PFSK-1 (cell line): ENCODE measurements around the gene HIVEP1.

ENCODE experiments used
- FOXP2 ChIP-seq: optimal IDR thresholded peaks from 2 replicates; pipeline ENCODE3; 2011; ENCODE audit warnings: borderline replicate concordance, control low read depth, inconsistent platforms; ENCODE audit not compliant: insufficient read depth; ENCODE audit errors: extremely low read length, extremely low read depth
- POLR2AphosphoS5 ChIP-seq: IDR thresholded peaks from 2 replicates; pipeline ENCODE4 v1.6.1; 2012; ENCODE audit warnings: low read depth, mild to moderate bottlenecking, control low read depth, low read length, moderate library complexity
- REST ChIP-seq, 2 experiments: IDR thresholded peaks; 2 replicates each; pipeline versions ENCODE4 v1.6.1 to v1.8.0; 2011 to 2012; ENCODE audit warnings: low read depth in 2 of 2, low read length in 2 of 2, control low read depth in 1 of 2, inconsistent platforms in 1 of 2, mild to moderate bottlenecking in 1 of 2, moderate library complexity in 1 of 2; ENCODE audit not compliant: insufficient read depth in 1 of 2
- SIN3A ChIP-seq: IDR thresholded peaks from 2 replicates; pipeline ENCODE4 v1.6.1; 2012; ENCODE audit warnings: mild to moderate bottlenecking, low read length, moderate library complexity, borderline replicate concordance; ENCODE audit not compliant: insufficient read depth
- TAF1 ChIP-seq: IDR thresholded peaks from 2 replicates; pipeline ENCODE4 v1.6.1; 2012; ENCODE audit warnings: low read length, control low read depth, borderline replicate concordance; ENCODE audit not compliant: insufficient read depth

Gene HIVEP1

DNA sequence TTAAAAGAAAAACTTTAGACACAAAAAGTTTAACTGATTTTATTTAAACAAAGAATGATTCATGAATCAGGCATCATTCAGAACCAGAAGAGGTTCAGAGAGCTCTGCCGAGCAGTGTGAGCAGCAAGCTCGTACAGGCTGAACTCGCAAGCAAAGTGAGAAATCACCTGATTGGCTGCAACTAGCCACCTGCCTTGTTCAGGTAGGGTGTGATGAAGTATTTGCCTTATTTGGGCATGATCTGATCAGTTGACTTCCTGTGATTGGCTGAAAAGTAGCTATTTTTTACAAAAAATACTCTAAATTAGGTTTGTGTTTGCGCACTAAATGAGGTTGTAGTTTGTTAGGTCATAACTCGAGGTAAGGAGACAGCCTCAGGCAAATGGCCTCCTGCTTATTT, 80.7 kb downstream of the HIVEP1 start:
- TF ChIP-seq POLR2AphosphoS5: no peak
- TF ChIP-seq REST (IDR thresholded peaks at IDR 0.05; ENCODE audit: insufficient read depth in 1 of 2, low read depth in 2 of 2, low read length in 2 of 2): no peak
- no peak for TF ChIP-seq SIN3A
- TF ChIP-seq FOXP2: no peak
- no peak for TF ChIP-seq TAF1

DNA sequence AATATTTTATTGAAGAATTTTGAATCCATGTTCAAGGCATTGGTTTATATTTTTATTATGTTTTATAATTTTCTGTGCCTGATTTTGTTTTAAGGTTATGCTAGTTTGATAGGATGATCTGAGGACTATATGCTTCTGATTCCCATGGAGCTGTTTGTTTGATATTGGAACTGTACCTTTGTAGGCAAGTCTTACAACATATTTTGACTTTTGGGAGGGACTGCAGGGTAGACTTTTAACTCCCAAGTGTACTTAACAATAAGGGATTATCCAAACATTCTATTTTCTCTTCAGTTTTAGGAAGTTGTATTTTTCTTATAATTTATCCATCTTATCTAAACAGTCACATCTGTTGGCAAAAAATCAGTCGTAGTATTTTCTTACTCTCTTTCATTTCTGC, 82.6 kb downstream of the HIVEP1 start:
- TF ChIP-seq REST (IDR thresholded peaks at IDR 0.05; ENCODE audit: insufficient read depth in 1 of 2, low read depth in 2 of 2, low read length in 2 of 2): no peak
- no peak for TF ChIP-seq SIN3A
- no peak for TF ChIP-seq FOXP2
- TF ChIP-seq TAF1: no peak
- no peak for TF ChIP-seq POLR2AphosphoS5

DNA sequence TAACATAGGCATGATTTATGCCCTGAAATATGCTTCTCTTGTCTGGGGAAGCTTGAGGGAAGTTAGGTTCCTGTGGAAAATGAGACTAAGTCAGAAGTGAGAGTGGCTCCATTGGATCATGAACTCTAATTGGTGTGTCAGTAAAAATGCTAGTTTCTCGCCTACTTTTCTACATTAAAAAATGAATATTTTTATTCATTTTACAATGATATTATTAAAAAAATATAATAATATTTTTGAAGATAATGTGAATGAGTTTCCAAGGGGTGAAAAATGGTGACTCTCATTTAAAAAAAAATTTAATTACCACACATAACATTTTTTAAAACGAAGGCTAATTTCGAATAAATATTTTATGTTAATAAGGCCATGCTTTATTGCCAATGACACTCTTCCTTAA, 84.2 kb downstream of the HIVEP1 start:
- TF ChIP-seq POLR2AphosphoS5 (no peak), REST (IDR thresholded peaks at IDR 0.05; ENCODE audit: insufficient read depth in 1 of 2, low read depth in 2 of 2, low read length in 2 of 2) (no peak), TAF1 (no peak), SIN3A (no peak), FOXP2 (no peak)

DNA sequence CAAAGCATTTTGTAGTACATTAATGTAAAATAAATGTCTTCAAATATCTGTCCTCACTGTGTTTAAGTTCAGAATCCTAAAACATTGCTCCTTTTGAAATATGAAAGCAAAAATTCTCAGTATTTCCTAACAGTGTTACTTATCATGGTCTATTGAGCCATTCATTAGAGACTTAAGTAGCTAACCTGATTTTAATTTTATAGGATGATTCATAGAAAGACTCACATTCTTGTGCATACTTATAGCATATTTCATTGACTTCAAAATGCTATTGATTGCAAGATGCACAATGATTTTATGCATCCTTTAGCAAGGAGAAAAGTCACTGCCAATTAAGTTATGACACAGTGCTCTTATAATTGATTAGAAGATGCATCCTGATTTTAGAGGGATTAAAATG, 85.7 kb downstream of the HIVEP1 start:
- TF ChIP-seq SIN3A: no peak

DNA sequence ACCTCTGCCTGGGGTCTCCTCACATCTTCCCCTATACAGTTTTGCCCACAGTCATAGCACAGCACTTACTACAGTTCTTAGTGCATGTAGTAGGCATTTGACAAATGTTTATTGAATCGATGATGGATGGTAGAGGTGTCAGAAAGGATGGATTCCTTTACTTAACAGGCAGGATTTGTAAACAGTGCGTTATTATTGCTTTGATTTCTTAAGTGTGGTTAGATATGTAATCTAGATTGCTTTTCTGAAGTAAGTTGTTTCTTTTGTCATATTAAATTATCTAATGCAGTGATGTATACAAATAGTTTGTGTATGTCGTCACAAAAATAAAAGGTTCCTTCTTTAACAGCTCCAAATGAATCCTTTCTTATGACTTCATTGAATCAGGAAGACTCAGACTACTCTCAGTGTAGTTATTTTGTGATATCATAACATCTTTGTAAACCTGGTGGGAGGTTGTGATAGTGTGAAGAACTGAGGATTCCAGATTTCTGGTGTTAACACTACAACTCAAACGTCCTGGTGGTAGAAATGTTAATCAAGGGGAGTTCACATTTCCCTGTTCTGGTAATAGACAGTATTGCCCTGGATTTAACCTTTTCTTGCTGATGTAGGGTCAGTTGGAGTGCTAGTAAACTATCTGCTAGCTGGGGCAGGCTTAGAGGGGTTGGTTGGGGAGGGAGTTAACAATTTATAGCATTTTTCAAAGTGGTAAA, 87.7 kb downstream of the HIVEP1 start:
- TF ChIP-seq TAF1 (no peak), REST (IDR thresholded peaks at IDR 0.05; ENCODE audit: insufficient read depth in 1 of 2, low read depth in 2 of 2, low read length in 2 of 2) (no peak), SIN3A (no peak), FOXP2 (no peak)
